ENCODE measurements around the gene DEUP1. TPM values are rescaled to one million over a fixed set of nuclear protein-coding genes. Genes with fewer than 3 reads are reported as not detected.

Gene DEUP1
- polyA plus RNA-seq, 1 of the 3 experiments (the other 2 are of a cell fraction), result not detected

DNA sequence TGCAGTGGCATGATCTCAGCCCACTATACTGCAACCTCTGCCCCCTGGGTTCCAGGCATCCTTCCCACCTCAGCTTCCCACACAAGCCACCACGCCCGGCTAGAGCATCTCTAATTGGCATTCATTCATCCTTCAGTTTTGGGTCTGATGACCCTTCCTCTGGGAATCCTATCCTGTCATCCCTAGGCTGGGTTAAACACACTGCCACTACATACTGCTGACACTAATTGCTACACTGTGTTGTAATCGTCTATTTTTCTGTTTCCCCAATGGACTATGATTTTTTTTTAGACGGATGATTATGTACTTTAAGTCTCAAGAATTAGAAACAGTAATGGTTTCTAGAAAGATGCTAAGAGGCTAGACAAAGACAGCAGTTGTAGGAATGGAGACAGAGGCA lies 62.8 kb downstream of the DEUP1 start:
- Histone ChIP-seq H3K4me2 (no peak overlapping the region), H3K36me3 (replicated peaks in 1 of 2; ENCODE audit: control insufficient read depth in 1 of 2, insufficient read depth in 2 of 2, low read length in 1 of 2) (no peaks in the 10 kb centered on the region)
- 58% methylated on average over 4 of the region's 4 CpGs for WGBS (ENCODE audit: low lambda C conversion rate)

DNA sequence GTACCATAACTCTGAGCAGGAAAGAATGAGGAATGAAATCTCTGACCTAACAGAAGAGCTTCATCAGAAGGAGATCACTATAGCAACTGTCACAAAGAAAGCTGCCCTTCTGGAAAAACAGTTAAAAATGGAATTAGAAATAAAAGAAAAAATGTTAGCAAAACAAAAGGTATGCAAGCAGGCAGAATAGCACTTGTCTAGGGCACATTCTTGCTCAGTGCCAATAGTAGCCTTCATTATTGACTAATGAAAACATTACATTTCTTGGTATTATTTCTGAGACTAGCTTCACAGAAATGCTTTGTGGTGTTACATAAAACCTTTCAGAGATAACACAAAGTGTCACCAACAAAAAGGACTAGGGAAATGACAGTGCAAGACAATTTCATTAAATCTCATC lies 63.9 kb downstream of the DEUP1 start:
- no peak overlapping the region for H3K4me3 ChIP-seq (ENCODE audit: low read depth in 2 of 2, low read length in 1 of 2)
- DNase-seq, result no peak
- H3K4me2 ChIP-seq, result no peak overlapping the region
- no peaks in the 10 kb centered on the region for H3K36me3 ChIP-seq (replicated peaks in 1 of 2; ENCODE audit: control insufficient read depth in 1 of 2, insufficient read depth in 2 of 2, low read length in 1 of 2)
- no peaks in the 10 kb centered on the region for H3K27me3 ChIP-seq (ENCODE audit: insufficient read depth)
- H3K9me3 ChIP-seq, result no peaks in the 10 kb centered on the region
- no peaks in the 10 kb centered on the region for H3K9me2 ChIP-seq
- H3K9ac ChIP-seq, result no peak overlapping the region
- H2AFZ ChIP-seq (ENCODE audit: low read depth), result no peak overlapping the region
- H3K4me1 ChIP-seq (ENCODE audit: control insufficient read depth in 1 of 2, insufficient read depth in 2 of 2, low read depth in 1 of 2, low read length in 1 of 2), result no peaks in the 10 kb centered on the region
- no peaks in the 10 kb centered on the region for H4K20me1 ChIP-seq (ENCODE audit: insufficient read depth)
- H3K79me2 ChIP-seq (ENCODE audit: insufficient read depth), result no peaks in the 10 kb centered on the region
- H3F3A ChIP-seq (replicated peaks; ENCODE audit: insufficient read depth), result no peaks in the 10 kb centered on the region
- CTCF ChIA-PET, result no interaction called here
- POLR2A ChIA-PET, result no interaction called here
- H3K27ac ChIP-seq (ENCODE audit: low read depth in 2 of 2, low read length in 1 of 2), result no peak overlapping the region
- TF ChIP-seq EP300 (IDR thresholded peaks at IDR 0.05; ENCODE audit: borderline replicate concordance in 1 of 2, low read depth in 1 of 2, low read length in 1 of 2) (no peak), FOSL2 (IDR thresholded peaks at IDR 0.05; ENCODE audit: borderline replicate concordance, low read depth) (no peak), FOXM1 (IDR thresholded peaks at IDR 0.05; ENCODE audit: low read depth) (no peak), MEF2A (IDR thresholded peaks at IDR 0.05; ENCODE audit: borderline replicate concordance, low read depth) (no peak), GABPA (IDR thresholded peaks at IDR 0.05; ENCODE audit: low read depth) (no peak), FOXJ3 (CRISPR knock-in tag; IDR thresholded peaks at IDR 0.05) (no peak), MXI1 (IDR thresholded peaks at IDR 0.05; ENCODE audit: low read depth, low read length) (no peak), EZH2phosphoT487 (IDR thresholded peaks at IDR 0.05; ENCODE audit: borderline replicate concordance, low read depth) (no peak), RAD21 (IDR thresholded peaks at IDR 0.05; ENCODE audit: low read length) (no peak), NFIC (IDR thresholded peaks at IDR 0.05; ENCODE audit: borderline replicate concordance) (no peak), SMC3 (IDR thresholded peaks at IDR 0.05; ENCODE audit: low read depth, low read length) (no peak), YY1 (IDR thresholded peaks at IDR 0.05; ENCODE audit: low read depth) (no peak), TEAD4 (IDR thresholded peaks at IDR 0.05; ENCODE audit: borderline replicate concordance, insufficient read depth) (no peak)
- TF ChIP-seq, protein P1, sequence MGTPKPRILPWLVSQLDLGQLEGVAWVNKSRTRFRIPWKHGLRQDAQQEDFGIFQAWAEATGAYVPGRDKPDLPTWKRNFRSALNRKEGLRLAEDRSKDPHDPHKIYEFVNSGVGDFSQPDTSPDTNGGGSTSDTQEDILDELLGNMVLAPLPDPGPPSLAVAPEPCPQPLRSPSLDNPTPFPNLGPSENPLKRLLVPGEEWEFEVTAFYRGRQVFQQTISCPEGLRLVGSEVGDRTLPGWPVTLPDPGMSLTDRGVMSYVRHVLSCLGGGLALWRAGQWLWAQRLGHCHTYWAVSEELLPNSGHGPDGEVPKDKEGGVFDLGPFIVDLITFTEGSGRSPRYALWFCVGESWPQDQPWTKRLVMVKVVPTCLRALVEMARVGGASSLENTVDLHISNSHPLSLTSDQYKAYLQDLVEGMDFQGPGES (IDR thresholded peaks at IDR 0.05; ENCODE audit: low read depth, low read length), result no peak
- TF ChIP-seq, protein P2, sequence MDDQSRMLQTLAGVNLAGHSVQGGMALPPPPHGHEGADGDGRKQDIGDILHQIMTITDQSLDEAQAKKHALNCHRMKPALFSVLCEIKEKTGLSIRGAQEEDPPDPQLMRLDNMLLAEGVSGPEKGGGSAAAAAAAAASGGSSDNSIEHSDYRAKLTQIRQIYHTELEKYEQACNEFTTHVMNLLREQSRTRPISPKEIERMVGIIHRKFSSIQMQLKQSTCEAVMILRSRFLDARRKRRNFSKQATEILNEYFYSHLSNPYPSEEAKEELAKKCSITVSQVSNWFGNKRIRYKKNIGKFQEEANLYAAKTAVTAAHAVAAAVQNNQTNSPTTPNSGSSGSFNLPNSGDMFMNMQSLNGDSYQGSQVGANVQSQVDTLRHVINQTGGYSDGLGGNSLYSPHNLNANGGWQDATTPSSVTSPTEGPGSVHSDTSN (IDR thresholded peaks at IDR 0.05), result no peak
- TF ChIP-seq, protein P3, sequence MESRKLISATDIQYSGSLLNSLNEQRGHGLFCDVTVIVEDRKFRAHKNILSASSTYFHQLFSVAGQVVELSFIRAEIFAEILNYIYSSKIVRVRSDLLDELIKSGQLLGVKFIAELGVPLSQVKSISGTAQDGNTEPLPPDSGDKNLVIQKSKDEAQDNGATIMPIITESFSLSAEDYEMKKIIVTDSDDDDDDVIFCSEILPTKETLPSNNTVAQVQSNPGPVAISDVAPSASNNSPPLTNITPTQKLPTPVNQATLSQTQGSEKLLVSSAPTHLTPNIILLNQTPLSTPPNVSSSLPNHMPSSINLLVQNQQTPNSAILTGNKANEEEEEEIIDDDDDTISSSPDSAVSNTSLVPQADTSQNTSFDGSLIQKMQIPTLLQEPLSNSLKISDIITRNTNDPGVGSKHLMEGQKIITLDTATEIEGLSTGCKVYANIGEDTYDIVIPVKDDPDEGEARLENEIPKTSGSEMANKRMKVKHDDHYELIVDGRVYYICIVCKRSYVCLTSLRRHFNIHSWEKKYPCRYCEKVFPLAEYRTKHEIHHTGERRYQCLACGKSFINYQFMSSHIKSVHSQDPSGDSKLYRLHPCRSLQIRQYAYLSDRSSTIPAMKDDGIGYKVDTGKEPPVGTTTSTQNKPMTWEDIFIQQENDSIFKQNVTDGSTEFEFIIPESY (IDR thresholded peaks at IDR 0.05; ENCODE audit: borderline replicate concordance, low read depth), result no peak

More for the DNA sequence above, 62.8 kb downstream of the DEUP1 start:
- Histone ChIP-seq H3K27ac (ENCODE audit: low read depth in 2 of 2, low read length in 1 of 2) (no peak overlapping the region), H3K4me1 (ENCODE audit: control insufficient read depth in 1 of 2, insufficient read depth in 2 of 2, low read depth in 1 of 2, low read length in 1 of 2) (no peaks in the 10 kb centered on the region), H3K9me3 (no peaks in the 10 kb centered on the region), H3K9me2 (no peaks in the 10 kb centered on the region), H2AFZ (ENCODE audit: low read depth) (no peak overlapping the region), H4K20me1 (ENCODE audit: insufficient read depth) (no peaks in the 10 kb centered on the region), H3K79me2 (ENCODE audit: insufficient read depth) (no peaks in the 10 kb centered on the region), H3K9ac (no peak overlapping the region), H3K4me3 (ENCODE audit: low read depth in 2 of 2, low read length in 1 of 2) (no peak overlapping the region), H3F3A (replicated peaks; ENCODE audit: insufficient read depth) (no peaks in the 10 kb centered on the region), H3K27me3 (ENCODE audit: insufficient read depth) (no peaks in the 10 kb centered on the region)
- DNase-seq, result no peak
- TF ChIP-seq RAD21 (IDR thresholded peaks at IDR 0.05; ENCODE audit: low read length) (no peak), GABPA (IDR thresholded peaks at IDR 0.05; ENCODE audit: low read depth) (no peak), CHD2 (IDR thresholded peaks at IDR 0.05; ENCODE audit: low read length, partially characterized antibody) (no peak), SMC3 (IDR thresholded peaks at IDR 0.05; ENCODE audit: low read depth, low read length) (no peak), FOSL2 (IDR thresholded peaks at IDR 0.05; ENCODE audit: borderline replicate concordance, low read depth) (no peak), SIN3A (IDR thresholded peaks at IDR 0.05; ENCODE audit: borderline replicate concordance, low read depth, low read length) (no peak), FOXM1 (IDR thresholded peaks at IDR 0.05; ENCODE audit: low read depth) (no peak), ELF1 (IDR thresholded peaks at IDR 0.05) (no peak)
- CTCF ChIA-PET, result no interaction called here
- POLR2A ChIA-PET, result no interaction called here
